HL-60/S4 (cell line): ENCODE data around the gene RUBCNL.

ENCODE experiments used
- in situ Hi-C: fragments of 300-500 bp; cut with MboI; formaldehyde crosslinking; loops from 2 replicates; pipeline ENCODE4 v1.14.3; 2022; ENCODE audit warnings: low sequenced_read_pairs

RUBCNL gene

DNA sequence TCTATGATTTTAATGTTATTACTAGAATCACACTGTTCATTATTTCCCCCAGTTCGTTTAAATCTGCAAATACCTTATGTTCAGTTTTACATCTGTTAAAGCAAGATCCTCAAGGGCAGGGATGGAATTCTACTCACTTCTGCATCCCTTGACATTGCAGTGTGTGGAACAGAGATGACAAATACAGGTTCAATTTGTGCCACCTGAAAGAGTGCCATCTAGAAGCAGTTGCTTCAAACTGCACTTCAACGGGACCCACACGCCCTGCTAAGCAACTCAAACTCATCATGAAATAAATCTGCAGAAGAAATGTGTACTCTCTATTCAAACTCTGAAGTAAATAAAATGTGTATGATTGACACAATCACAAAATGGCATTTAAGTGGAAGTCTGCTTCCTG is 44.5 kb downstream of the RUBCNL start:
- in situ Hi-C loops: no loop called here

DNA sequence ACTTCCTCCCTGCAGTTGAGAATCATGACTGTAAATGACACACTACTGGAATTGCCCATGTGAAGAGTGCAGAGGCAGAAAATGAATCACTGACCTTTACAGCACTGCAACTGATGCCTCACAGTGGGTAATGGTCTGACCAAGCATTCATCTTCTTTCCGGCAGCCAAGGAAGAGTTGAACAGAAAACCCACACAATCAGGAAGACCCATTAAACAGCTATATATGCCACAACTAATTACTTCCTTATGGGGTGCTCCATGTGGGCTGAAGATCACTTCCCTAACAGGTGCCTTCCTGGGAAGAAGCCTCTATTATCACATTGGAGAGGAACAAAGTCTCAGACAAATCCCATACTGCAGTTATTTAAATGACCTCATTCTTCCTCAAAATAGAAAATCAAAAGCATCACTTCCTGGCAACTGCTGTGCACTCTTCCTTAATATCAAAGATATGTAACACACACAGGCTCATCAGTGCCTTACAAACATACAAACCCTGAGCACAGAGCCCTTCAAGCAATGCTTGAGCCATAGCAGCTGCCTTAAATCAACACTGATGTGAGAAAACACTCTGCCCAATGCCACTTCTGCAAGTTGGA is 45.8 kb downstream of the RUBCNL start:
- in situ Hi-C loops: no loop called here

DNA sequence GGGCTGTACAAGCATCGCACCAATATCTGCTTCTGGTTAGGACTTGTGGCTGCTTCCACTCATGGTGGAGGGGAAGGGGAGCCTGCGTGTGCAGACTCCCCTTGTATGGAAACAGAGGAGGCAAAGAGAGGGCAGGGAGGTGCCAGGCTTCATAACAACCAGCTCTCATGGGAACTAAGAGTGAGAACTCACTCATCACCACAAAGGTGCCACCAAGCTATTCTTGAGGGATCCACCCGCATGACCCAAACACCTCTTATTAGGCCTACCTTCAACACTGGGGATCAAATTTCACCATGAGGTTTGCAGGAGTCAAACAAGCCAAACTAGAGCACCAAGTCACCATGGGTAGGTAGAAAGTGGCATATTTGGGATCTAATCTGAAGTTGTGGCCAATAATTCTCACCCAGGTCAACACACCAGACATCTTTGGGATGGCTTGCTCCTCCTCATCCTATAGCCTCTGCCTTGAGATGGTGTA is 46.4 kb downstream of the RUBCNL start:
- in situ Hi-C loops: no loop called here

DNA sequence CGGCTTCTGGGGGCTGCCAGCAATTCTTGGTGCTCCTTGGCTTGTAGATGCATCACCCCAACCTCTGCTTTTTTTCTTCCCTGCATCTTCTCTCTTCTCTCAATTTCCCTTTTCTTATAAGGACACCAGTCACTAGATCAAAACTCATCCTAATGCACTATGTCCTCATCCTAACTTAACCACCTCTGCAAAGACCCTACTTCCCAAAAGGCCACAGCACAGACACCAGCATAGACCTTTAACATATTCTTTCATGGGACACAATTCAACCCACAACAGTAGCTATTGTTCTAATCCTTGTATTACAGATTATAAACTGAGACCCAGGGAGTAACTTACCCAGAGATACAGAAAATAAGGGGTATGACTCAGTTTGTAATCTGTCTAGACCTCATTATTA is 47.0 kb downstream of the RUBCNL start:
- in situ Hi-C loops: no loop called here

DNA sequence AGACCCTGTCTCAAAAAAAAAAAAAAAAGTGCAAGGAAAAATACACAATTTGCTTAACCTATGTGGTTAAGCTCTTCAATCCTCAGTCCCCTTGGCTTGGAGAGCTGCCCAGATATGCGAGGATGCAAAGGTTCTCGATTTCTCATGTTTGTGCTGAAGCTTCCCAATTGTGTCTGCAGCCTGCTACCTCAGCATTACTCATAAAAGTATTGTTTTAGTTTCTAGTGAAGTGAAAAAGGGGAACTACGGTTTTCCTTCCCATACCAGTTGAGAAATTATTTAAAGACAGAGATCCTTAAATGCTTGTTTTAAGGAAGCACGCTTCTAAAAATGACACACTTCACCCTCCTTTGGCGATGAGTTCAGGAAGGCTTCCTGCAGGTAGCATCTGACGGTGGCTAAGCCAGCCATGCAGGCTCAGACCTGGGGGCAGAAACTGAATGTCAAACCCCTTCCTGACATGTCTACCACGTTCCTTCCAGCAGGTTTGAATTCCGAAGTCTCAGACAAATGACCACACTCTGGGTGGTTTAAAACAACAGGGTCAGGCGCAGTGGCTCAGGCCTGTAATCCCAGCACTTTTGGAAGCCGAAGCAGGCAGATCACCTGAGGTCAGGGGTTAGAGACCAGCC is 47.9 kb downstream of the RUBCNL start:
- in situ Hi-C loops: no loop called here

DNA sequence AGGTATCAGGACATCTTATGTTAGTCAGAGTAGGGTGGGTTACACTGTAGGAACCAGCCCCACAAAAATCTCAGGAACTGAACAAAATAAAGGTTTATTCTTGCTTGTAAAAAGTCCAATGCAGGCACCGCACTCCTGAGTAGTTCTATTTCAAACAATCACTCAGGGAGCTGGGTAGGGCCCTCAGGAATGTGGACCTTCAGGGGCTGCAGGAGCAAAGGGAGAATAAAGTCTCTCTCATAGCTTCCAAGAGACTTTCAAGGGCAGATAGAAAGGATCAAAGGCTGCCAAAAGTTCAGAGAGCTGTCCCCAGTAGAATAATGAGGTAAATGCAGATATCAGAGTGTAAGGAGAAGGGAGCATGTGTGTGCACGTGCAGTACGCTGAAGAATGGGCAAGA is 49.4 kb downstream of the RUBCNL start:
- in situ Hi-C loops: no loop called here

DNA sequence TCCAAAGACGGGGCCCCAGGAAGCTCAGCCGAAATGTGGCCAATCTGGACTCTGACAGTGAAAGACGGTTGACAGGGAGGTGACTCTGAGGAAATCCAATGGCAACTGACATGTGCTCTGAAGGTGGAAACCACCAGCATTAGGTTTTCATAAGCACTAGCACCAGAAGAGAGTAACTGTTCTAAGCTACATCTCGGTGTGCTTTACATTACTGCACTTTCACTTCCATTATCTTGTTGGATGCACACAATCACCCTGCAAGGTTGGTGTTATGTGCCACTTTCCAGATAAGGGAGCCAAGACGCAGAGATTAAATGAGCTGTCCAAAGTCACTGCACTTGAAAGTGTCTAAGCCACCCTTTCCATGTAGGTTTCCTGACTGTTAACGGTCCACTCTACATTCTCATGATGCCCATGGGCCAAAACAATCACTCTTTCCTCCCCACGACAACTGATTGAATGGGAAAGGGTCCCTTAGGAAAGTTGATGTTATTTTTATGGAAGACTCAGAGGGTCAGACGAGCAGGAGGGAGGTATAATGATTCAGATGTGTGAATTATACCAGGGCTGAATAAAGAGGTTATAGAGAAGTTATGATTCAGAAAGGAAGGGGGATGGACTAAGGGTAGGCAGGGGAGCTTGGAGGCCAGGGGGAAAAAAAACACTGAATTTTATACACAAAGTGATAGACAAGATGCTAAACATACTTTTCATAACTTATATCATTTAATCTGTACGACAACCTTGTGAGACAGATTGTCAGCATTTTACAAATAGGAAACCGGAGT is 52.8 kb downstream of the RUBCNL start:
- in situ Hi-C loops: no loop called here

DNA sequence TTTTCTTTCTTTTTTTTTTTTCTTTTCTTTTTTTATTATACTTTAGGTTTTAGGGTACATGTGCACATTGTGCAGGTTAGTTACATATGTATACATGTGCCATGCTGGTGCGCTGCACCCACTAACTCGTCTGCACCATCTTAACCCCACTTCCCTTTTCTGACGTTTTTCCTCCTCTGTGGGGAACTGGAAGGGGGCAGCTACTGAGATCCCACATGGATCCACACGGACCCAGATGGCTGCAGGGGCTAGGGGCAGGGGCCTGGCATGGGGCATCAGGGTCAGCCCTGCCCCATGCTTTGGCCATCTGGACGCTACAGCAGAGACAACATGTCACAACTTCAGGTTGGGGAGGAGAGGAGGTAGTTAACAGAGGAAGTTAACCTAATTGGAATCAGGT is 54.3 kb downstream of the RUBCNL start:
- in situ Hi-C loops: no loop called here

DNA sequence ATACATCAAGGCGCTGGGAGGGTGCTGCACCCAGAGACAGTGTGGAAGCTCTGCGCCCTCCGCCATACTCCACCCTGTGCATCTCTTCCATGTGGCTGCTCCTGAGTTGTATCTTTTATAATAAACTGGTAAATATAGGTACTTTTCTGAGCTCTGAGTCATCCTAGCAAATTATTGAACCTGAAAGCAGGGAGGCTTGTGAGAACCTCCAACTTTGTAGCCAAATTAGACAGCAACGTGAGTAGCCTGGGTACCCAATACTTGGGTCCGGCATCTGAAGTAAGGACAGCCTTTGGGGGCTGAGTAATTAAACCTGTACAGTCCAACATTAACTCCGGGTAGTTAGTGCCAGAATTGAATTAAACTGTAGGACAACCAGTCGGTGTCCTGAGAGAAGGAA is 57.4 kb downstream of the RUBCNL start:
- in situ Hi-C loops: no loop called here

DNA sequence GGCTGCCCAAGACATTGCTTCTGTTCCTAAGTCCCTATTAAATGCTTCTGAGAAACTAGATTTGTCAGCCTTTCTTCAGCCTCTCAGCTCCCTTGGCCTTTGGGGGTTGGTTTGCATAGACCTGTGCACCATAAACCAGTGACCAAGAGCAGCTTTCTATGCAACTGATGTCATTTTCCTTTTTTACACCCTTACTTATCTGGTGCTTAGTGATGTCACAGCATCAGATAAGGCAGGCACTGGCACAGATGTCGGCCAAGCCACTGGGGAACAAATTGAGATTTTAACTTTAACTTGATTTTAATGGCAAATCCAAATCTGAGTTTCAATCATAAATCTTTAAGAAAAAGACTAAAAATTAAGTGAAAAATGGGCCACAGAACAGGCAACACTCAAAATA is 59.8 kb downstream of the RUBCNL start:
- in situ Hi-C loops: no loop called here

DNA sequence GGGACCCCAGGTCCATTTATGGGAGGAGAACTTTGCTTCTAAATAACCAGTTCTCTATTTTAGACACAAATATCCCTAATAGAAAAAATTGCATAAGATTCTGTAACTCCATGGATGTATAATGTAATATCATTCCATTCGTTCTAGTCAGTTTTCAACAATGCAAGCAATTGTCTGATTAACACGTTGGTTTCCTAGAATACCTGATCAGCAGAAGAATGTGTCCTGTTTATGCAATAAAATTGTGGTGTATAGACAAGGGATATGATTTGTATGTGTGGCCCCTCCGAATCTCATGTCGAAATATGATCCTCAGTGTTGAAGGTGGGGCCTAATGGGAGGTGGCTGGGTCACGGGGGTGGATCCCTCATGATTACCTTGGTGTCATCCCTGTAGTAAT is 62.1 kb downstream of the RUBCNL start:
- in situ Hi-C loops: loop anchor here (25.0 kb wide), 1 partner anchor 713 kb away; the partner anchor contains the start of gene ERICH6B

DNA sequence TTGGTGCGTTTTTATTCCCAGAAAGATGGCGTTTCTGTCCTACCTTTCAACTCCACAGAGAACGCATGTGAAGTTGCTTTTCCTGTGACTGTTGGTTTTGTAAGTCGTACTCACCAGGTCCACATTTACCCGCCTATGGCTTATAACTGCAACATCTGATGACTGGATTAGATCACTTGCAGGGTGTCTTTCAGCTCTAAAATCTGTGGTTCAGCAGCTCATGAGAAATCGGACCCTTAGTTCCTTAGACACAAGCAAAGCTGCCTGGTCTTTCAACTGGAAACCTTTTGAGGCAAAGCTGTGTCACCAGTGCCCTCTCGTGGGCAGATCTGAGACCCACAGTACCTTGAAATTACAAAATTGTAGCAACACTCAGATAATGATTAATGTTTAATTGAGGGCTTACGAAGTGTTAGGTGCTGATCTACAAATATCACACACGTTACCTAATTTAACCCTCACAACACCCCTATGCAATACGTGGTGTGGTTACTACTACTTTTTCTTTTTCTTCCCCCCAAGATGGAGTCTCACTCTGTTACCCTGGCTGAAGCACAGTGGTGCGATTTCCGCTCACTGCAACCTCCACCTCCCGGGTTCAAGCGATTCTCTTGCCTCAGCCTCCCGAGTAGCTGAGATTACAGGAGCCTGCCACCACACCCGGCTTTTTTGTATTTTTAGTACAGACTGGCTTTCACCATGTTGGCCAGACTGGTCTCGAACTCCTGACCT is 65.4 kb downstream of the RUBCNL start:
- in situ Hi-C loops: loop anchor here (25.0 kb wide), 1 partner anchor 709 kb away; the partner anchor contains the start of gene ERICH6B

DNA sequence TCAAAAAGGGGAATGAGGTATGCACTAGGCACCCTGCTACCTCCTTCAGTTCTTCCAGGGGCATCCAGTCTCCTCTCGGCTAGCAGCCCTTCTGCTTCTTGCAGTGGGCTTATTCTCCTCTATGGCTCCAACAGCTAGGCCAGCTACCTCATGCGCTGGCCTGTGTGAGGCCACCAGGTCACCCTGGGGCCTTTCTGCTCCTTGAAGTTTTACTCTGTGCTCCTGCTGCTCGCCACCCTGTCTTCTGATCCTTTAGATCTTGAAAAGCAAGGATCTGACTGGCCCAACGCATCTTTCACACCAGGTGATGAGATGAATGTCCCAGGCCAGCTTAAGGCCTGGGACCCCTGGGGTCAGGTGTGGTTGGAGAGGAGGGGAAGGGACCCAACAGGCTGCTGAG is 66.2 kb downstream of the RUBCNL start:
- in situ Hi-C loops: loop anchor here (25.0 kb wide), 1 partner anchor 709 kb away; the partner anchor contains the start of gene ERICH6B

DNA sequence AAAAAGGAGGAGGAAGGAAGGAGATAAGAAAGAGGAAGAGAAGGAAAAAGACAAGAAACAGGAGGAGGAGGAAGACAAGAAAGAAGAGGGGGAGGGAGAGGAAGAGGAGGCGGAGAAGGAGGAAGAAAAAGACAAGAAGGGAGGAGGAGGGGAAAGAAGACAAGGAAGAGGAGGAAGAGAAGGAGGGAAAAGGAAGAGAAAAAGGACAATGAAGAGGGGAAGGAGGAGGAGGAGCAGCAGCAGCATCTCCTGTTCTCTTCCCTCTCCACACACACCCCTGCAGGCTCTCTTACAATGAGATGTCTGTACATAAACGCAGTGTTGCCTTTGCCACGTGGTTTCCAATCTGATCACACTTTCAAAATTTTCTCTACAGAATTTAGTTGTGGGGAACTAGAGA is 66.6 kb downstream of the RUBCNL start:
- in situ Hi-C loops: loop anchor here (25.0 kb wide), 1 partner anchor 708 kb away; the partner anchor contains the start of gene ERICH6B

DNA sequence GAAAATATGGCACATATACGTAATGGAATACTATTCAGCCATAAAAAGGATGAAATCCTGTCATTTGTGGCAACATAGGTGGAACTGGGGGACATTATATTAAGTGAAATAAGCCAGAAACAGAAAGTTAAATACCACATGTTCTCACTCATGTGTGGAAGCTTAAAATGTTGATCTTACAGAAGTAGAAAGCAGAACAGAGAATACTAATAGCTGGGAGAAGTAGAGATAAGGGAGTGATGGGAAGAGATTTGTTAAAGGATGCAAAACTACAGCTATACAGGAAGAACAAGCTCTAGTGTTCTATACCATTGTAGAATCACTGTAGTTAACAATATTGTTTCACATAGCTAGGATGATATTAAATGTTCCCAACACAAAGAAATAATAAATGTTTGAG is 68.1 kb downstream of the RUBCNL start:
- in situ Hi-C loops: loop anchor here (25.0 kb wide), 1 partner anchor 707 kb away; the partner anchor contains the start of gene ERICH6B

DNA sequence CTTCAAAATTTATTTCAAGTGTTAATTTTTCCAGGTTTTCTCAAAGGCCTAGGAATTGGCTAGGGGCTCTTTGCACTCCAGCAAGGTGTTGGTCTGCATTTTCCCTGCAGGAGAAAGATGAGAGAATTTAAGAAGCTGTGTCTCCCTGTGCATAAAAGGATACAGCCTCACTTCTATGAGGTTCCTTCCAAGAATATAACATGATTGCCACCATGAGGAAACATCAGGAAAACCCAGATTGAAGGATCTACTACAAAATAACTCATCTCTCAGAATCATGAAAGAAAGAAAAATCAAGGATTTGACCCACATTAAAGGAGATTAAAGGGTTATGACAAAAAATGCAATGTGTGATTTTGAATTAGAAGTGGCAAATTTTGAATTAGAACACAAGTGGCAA is 69.9 kb downstream of the RUBCNL start:
- in situ Hi-C loops: loop anchor here (25.0 kb wide), 1 partner anchor 705 kb away; the partner anchor contains the start of gene ERICH6B

DNA sequence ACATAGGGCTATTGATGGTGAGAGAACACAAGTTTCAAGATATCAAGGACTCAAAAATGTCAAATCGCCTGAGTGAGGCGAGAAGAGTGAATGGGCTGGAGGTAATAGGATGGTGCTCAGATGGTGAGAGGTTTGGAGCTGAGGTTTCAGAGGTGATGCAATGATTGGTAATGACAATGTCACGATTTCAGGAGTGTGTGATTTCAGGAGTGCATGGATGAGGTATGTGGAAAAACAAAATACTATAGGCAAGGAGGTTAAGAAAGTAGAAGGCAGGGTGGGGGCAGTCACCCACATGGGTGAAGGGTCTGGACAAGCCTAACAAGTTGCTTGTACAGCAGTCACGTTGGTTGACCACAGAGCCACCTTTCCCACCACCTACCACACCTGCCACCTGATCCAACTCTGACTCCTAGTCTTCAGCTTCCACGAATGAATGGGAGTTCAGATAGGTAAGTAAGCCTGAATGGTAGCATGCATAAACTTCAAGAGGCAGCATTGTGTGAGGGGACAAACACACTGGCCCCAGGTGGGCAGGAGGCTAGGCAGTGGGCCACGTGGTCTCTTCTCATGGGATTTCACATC is 71.5 kb downstream of the RUBCNL start:
- in situ Hi-C loops: loop anchor here (25.0 kb wide), 1 partner anchor 703 kb away; the partner anchor contains the start of gene ERICH6B

DNA sequence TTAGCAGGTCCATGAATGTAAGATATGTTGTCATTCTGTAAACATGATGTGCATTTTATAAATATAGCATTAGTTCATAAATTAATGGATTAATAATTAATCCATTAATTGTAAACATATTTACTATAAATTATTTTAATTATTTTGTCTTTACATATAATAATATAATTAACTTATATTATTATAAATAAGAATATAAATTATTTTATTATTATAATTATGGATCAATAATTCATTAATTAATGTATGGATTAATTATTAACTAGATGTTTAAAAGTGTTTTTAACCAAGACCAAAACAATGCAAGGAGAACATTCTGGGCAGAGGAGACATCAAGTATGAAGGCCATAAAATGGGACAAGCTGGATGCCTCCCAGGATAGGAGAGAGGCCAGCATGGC is 72.0 kb downstream of the RUBCNL start:
- in situ Hi-C loops: loop anchor here (25.0 kb wide), 1 partner anchor 703 kb away; the partner anchor contains the start of gene ERICH6B

DNA sequence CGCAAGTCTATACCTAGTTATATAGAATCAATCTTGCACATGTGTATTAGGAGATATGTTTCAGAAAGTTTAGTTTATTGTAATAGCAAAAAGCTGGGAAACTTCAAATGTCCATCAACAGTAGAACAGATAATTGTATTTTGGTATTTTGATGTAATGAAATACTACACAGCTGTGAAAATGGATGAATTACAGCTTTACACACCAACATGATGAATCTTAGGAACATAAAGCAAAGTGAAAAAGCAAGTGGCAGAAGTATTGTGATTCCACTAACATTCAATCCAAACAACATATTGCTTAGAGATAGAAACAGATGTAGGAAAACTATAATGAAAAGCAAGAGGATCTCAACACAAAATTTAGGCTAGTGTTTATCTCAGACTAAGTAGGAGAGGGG is 72.5 kb downstream of the RUBCNL start:
- in situ Hi-C loops: loop anchor here (25.0 kb wide), 1 partner anchor 702 kb away; the partner anchor contains the start of gene ERICH6B
